SK-N-DZ (cell line): Measurements from ENCODE around the gene TAF11L5.

Experiments
- small RNA-seq, 2 experiments: library from RNA; depleted of rRNA; stranded (forward); fragments of <200 nt; gene quantifications; one replicate each; pipeline ENCODE3, GENCODE V24; 2014

TAF11L5 gene

Small RNA genes within 50 kb of the gene (small RNA-seq; reads per million reads assigned to genes)
- 0 to 0.03 reads per million in 2 experiments for gene AC106774.3
